ENCODE data around the gene SETBP1. TPM values are rescaled to one million over a fixed set of nuclear protein-coding genes. Genes with fewer than 3 reads are reported as not detected.

SETBP1 gene
- total and polyA plus RNA-seq, 2 of the 4 experiments (the other 2 are of a cell fraction) = 0.19 to 0.36 TPM

DNA sequence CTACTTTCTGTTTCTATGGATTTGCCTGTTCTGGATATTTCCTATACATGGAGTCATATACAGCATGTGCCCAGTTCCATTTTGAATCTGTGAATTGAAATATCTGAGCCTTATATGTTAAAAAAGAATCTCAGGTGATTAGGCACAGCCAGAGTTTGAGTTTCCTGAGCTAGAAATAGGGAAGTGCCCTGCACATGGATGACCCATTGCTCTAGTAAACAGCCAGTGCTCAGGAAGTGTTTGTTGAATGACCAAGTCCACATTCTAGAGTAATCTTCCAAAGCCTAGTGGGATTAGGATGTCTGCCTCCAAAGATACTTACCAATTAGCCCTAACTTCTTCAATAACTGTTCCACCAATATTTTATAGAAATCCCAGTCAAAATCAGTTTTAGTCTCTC is 165.8 kb downstream of the SETBP1 start:
- no peaks in the 10 kb centered on the region for H3K9me1 ChIP-seq (ENCODE audit: insufficient read depth, low read length)
- dilution Hi-C loops (cut with HindIII; ENCODE audit: low sequenced_read_pairs, unreplicated experiment) (no loop called here), in situ Hi-C loops (cut with MboI; ENCODE audit: low sequenced_read_pairs) (no loop called here), intact Hi-C loops (cut with micrococcal nuclease) (no loop called here)
- no peak overlapping the region for H4K91ac ChIP-seq (ENCODE audit: insufficient read depth, low read depth, low read length)
- no peaks in the 10 kb centered on the region for H3K36me3 ChIP-seq (ENCODE audit: control insufficient read depth, insufficient read depth, low read length)
- H2BK20ac ChIP-seq (ENCODE audit: low read depth, low read length) = no peak overlapping the region
- H3K79me1 ChIP-seq (ENCODE audit: low read depth in 1 of 2, low read length in 2 of 2) = no peaks in the 10 kb centered on the region
- no peak overlapping the region for H3K18ac ChIP-seq (ENCODE audit: low read depth, low read length)
- ATAC-seq (ENCODE audit: low read depth) (no peak), DNase-seq (no peak)
- H3K4me2 ChIP-seq (ENCODE audit: low read depth, low read length) = no peak overlapping the region
- no peak overlapping the region for H3K4ac ChIP-seq (ENCODE audit: low read depth, low read length)
- no peaks in the 10 kb centered on the region for H4K20me1 ChIP-seq (ENCODE audit: insufficient read depth, low read length)
- TF ChIP-seq NFE2L2 (IDR thresholded peaks at IDR 0.05; ENCODE audit: low read depth, low read length) = no peak
- TF ChIP-seq, protein P1, sequence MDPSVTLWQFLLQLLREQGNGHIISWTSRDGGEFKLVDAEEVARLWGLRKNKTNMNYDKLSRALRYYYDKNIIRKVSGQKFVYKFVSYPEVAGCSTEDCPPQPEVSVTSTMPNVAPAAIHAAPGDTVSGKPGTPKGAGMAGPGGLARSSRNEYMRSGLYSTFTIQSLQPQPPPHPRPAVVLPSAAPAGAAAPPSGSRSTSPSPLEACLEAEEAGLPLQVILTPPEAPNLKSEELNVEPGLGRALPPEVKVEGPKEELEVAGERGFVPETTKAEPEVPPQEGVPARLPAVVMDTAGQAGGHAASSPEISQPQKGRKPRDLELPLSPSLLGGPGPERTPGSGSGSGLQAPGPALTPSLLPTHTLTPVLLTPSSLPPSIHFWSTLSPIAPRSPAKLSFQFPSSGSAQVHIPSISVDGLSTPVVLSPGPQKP (IDR thresholded peaks at IDR 0.05; ENCODE audit: borderline replicate concordance, low read depth, low read length) = no peak
- TF ChIP-seq, protein P2, sequence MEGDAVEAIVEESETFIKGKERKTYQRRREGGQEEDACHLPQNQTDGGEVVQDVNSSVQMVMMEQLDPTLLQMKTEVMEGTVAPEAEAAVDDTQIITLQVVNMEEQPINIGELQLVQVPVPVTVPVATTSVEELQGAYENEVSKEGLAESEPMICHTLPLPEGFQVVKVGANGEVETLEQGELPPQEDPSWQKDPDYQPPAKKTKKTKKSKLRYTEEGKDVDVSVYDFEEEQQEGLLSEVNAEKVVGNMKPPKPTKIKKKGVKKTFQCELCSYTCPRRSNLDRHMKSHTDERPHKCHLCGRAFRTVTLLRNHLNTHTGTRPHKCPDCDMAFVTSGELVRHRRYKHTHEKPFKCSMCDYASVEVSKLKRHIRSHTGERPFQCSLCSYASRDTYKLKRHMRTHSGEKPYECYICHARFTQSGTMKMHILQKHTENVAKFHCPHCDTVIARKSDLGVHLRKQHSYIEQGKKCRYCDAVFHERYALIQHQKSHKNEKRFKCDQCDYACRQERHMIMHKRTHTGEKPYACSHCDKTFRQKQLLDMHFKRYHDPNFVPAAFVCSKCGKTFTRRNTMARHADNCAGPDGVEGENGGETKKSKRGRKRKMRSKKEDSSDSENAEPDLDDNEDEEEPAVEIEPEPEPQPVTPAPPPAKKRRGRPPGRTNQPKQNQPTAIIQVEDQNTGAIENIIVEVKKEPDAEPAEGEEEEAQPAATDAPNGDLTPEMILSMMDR (conservative IDR thresholded peaks at IDR 0.05; ENCODE audit: low read depth, low read length) = no peak
- TF ChIP-seq MAZ (IDR thresholded peaks at IDR 0.05; ENCODE audit: borderline replicate concordance, low read depth, low read length) = no peak
- no peak for TF ChIP-seq MXI1 (IDR thresholded peaks at IDR 0.05; ENCODE audit: borderline replicate concordance, low read depth, low read length)
- TF ChIP-seq, protein P3, sequence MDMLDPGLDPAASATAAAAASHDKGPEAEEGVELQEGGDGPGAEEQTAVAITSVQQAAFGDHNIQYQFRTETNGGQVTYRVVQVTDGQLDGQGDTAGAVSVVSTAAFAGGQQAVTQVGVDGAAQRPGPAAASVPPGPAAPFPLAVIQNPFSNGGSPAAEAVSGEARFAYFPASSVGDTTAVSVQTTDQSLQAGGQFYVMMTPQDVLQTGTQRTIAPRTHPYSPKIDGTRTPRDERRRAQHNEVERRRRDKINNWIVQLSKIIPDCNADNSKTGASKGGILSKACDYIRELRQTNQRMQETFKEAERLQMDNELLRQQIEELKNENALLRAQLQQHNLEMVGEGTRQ (IDR thresholded peaks at IDR 0.05; ENCODE audit: low read depth, low read length) = no peak
- no peak for TF ChIP-seq RCOR1 (IDR thresholded peaks at IDR 0.05; ENCODE audit: insufficient replicate concordance, low read length)
- no peak for TF ChIP-seq POLR2A (IDR thresholded peaks at IDR 0.05; ENCODE audit: low read depth, low read length)
- no peak for TF ChIP-seq CEBPB (IDR thresholded peaks at IDR 0.05; ENCODE audit: low read depth, low read length)
- TF ChIP-seq CHD1 (IDR thresholded peaks at IDR 0.05; ENCODE audit: low read depth, low read length) = no peak
- TF ChIP-seq BHLHE40 (IDR thresholded peaks at IDR 0.05; ENCODE audit: low read depth, low read length) = no peak
- no peak for TF ChIP-seq RAD21 (IDR thresholded peaks at IDR 0.05; ENCODE audit: low read length)
- H3K9me3 ChIP-seq (ENCODE audit: control insufficient read depth, insufficient read depth, low read length) = no peaks in the 10 kb centered on the region
- POLR2A ChIA-PET (ENCODE audit: unreplicated experiment) = no interaction called here
- H3K9ac ChIP-seq (ENCODE audit: low read depth, low read length) = no peak overlapping the region
- no peaks in the 10 kb centered on the region for H3K27me3 ChIP-seq (ENCODE audit: control insufficient read depth, insufficient read depth, low read length)
- H3K4me3 ChIP-seq (ENCODE audit: insufficient read depth, low read depth, low read length) = no peak overlapping the region
- no peak overlapping the region for H2BK15ac ChIP-seq (ENCODE audit: low read depth, low read length)
- H2AK5ac ChIP-seq (ENCODE audit: low read depth, low read length) = no peak overlapping the region
- H3K27ac ChIP-seq (ENCODE audit: insufficient read depth, low read length) = no peak overlapping the region
- no peak overlapping the region for H3K14ac ChIP-seq (replicated peaks; ENCODE audit: low read depth, low read length)
- no peak overlapping the region for H3K56ac ChIP-seq (ENCODE audit: extremely low read depth, insufficient read depth, low read length)
- no peaks in the 10 kb centered on the region; the same call in 1 of the 2 replicates for H3K4me1 ChIP-seq (ENCODE audit: control insufficient read depth, insufficient read depth, low read length)
- no TSS peak for BruUV-seq (replicated peaks)
- no peak overlapping the region for H4K8ac ChIP-seq (ENCODE audit: low read depth in 2 of 2, low read length in 2 of 2)
- no peak overlapping the region for H2BK5ac ChIP-seq (ENCODE audit: low read depth, low read length, poor library complexity, severe bottlenecking)
- H2AFZ ChIP-seq (replicated peaks; ENCODE audit: low read length, poor library complexity) = no peak overlapping the region
- no peak overlapping the region for H3K23ac ChIP-seq (ENCODE audit: low read depth, low read length)
- H2BK120ac ChIP-seq (ENCODE audit: low read depth, low read length) = no peak overlapping the region
- no peak overlapping the region for H4K5ac ChIP-seq (ENCODE audit: low read depth, low read length)
- CTCF ChIA-PET = interaction anchor here (1.0 kb wide), 1 partner anchor 16 kb away, joined by 3 read pairs; no protein-coding TSS in a partner anchor
- H2AK9ac ChIP-seq (replicated peaks; ENCODE audit: low read depth, low read length, poor library complexity) = no peak overlapping the region

All from IMR-90 (cell line).